Mucosa of rectum (tissue), 2 donors: ENCODE results near the gene TMEM184B.
A peak's percentile ranks its signal among the peaks of the same experiment; 100 is the strongest.

Experiments used
- H3K27ac ChIP-seq, 2 donors: one replicate each; pipeline ENCODE4 v1.7.0; 2013; ENCODE audit warnings: inconsistent platforms in 2 of 2, low read depth in 2 of 2, low read length in 2 of 2
- H3K27me3 ChIP-seq, 2 donors: one replicate each; pipeline ENCODE4 v1.7.0; 2013; ENCODE audit warnings: low read length in 2 of 2; ENCODE audit not compliant: control insufficient read depth in 2 of 2, insufficient read depth in 2 of 2
- H3K36me3 ChIP-seq, 2 donors: one replicate each; pipeline ENCODE4 v1.7.0; 2013; ENCODE audit warnings: low read length in 2 of 2; ENCODE audit not compliant: control insufficient read depth in 2 of 2, insufficient read depth in 2 of 2
- H3K4me1 ChIP-seq, 2 donors: one replicate each; pipeline ENCODE4 v1.7.0; 2013; ENCODE audit warnings: low read length in 2 of 2, mild to moderate bottlenecking in 1 of 2; ENCODE audit not compliant: control insufficient read depth in 2 of 2, insufficient read depth in 2 of 2
- H3K4me3 ChIP-seq, 2 donors: one replicate each; pipeline ENCODE4 v1.7.0; 2013; ENCODE audit warnings: low read length in 2 of 2
- H3K9ac ChIP-seq, 2 donors: one replicate each; pipeline ENCODE4 v1.7.0; 2013; ENCODE audit warnings: low read length in 2 of 2, low read depth in 1 of 2, mild to moderate bottlenecking in 1 of 2
- H3K9me3 ChIP-seq, 2 donors: one replicate each; pipeline ENCODE4 v1.7.0; 2013; ENCODE audit warnings: low read length in 2 of 2; ENCODE audit not compliant: control insufficient read depth in 2 of 2
- donor health status: healthy.
- donor health status: Normal muscosa, but diverticular disease.

The TMEM184B gene

GRCh38 chr22:38249803-38250642 is 22.8 kb downstream of the TMEM184B start:
- peak overlapping the region in 1 of 2 donors; percentile 61 for H3K27ac ChIP-seq

GRCh38 chr22:38249301-38249700 is 23.5 kb downstream of the TMEM184B start:
- Histone ChIP-seq H3K4me3 (no peak overlapping the region), H3K27me3 (no peaks in the 10 kb centered on the region), H3K36me3 (peaks cover 16 to 19% of the 10 kb centered on the region in 2 donors), H3K4me1 (peaks cover 15% of the 10 kb centered on the region in 2 donors), H3K9ac (no peak overlapping the region), H3K27ac (no peak overlapping the region), H3K9me3 (no peaks in the 10 kb centered on the region)

More at GRCh38 chr22:38249803-38250642, 22.8 kb downstream of the TMEM184B start:
- H3K4me1 ChIP-seq = peaks cover 15% of the 10 kb centered on the region in 2 donors
- H3K9me3 ChIP-seq = no peaks in the 10 kb centered on the region
- H3K27me3 ChIP-seq = no peaks in the 10 kb centered on the region
- peaks cover 11 to 16% of the 10 kb centered on the region in 2 donors for H3K36me3 ChIP-seq
- H3K9ac ChIP-seq = no peak overlapping the region
- H3K4me3 ChIP-seq = no peak overlapping the region

GRCh38 chr22:38248280-38248679 is 24.5 kb downstream of the TMEM184B start:
- Histone ChIP-seq H3K27me3 (no peaks in the 10 kb centered on the region), H3K9me3 (no peaks in the 10 kb centered on the region), H3K4me1 (peaks cover 20 to 22% of the 10 kb centered on the region in 2 donors), H3K27ac (no peak overlapping the region), H3K9ac (no peak overlapping the region), H3K4me3 (no peak overlapping the region), H3K36me3 (peaks cover 21 to 23% of the 10 kb centered on the region in 2 donors)

- Histone ChIP-seq H3K4me1 (peaks cover 26 to 27% of the 10 kb centered on the region in 2 donors), H3K27me3 (no peaks in the 10 kb centered on the region), H3K36me3 (peaks cover 21 to 23% of the 10 kb centered on the region in 2 donors), H3K9ac (no peak overlapping the region), H3K27ac (no peak overlapping the region), H3K9me3 (no peaks in the 10 kb centered on the region), H3K4me3 (no peak overlapping the region)
These were observed 25.1 kb downstream of the TMEM184B start for GRCh38 chr22:38247713-38248112.

- H3K36me3 ChIP-seq = peaks cover 21 to 23% of the 10 kb centered on the region in 2 donors
- peak overlapping the region; percentile 24 to 45 for H3K27ac ChIP-seq
- H3K4me1 ChIP-seq = peaks cover 31% of the 10 kb centered on the region in 2 donors
- no peak overlapping the region for H3K9ac ChIP-seq
- H3K9me3 ChIP-seq = no peaks in the 10 kb centered on the region
- no peaks in the 10 kb centered on the region for H3K27me3 ChIP-seq
- no peak overlapping the region for H3K4me3 ChIP-seq
These were observed 26.1 kb downstream of the TMEM184B start for GRCh38 chr22:38246692-38247091.

GRCh38 chr22:38246046-38246658 is 26.7 kb downstream of the TMEM184B start:
- peak overlapping the region; percentile 24 to 45 for H3K27ac ChIP-seq

GRCh38 chr22:38244106-38244505 is 28.7 kb downstream of the TMEM184B start:
- no peak overlapping the region for H3K9ac ChIP-seq
- H3K4me1 ChIP-seq = peaks cover 34 to 38% of the 10 kb centered on the region in 2 donors
- peaks cover 21 to 23% of the 10 kb centered on the region in 2 donors for H3K36me3 ChIP-seq
- H3K27ac ChIP-seq = peak overlapping the region in 1 of 2 donors; percentile 74
- no peaks in the 10 kb centered on the region for H3K27me3 ChIP-seq
- no peaks in the 10 kb centered on the region for H3K9me3 ChIP-seq
- no peak overlapping the region for H3K4me3 ChIP-seq

More at GRCh38 chr22:38246046-38246658, 26.7 kb downstream of the TMEM184B start:
- no peaks in the 10 kb centered on the region for H3K27me3 ChIP-seq
- peaks cover 26 to 31% of the 10 kb centered on the region in 2 donors for H3K4me1 ChIP-seq
- peaks cover 21 to 23% of the 10 kb centered on the region in 2 donors for H3K36me3 ChIP-seq
- H3K9me3 ChIP-seq = no peaks in the 10 kb centered on the region
- H3K9ac ChIP-seq = no peak overlapping the region
- H3K4me3 ChIP-seq = no peak overlapping the region

GRCh38 chr22:38243007-38243765 is 29.6 kb downstream of the TMEM184B start:
- Histone ChIP-seq H3K9ac (peak overlapping the region; percentile 40 to 52), H3K27me3 (no peaks in the 10 kb centered on the region), H3K4me1 (peaks cover 40 to 47% of the 10 kb centered on the region in 2 donors), H3K4me3 (peak overlapping the region in 1 of 2 donors; percentile 6), H3K27ac (peak overlapping the region; percentile 74 to 76), H3K36me3 (peaks cover 21 to 23% of the 10 kb centered on the region in 2 donors), H3K9me3 (no peaks in the 10 kb centered on the region)

- H3K27ac ChIP-seq = peak overlapping the region in 1 of 2 donors; percentile 14
- H3K9ac ChIP-seq = peak overlapping the region in 1 of 2 donors; percentile 6
- H3K4me1 ChIP-seq = peaks cover 30 to 41% of the 10 kb centered on the region in 2 donors
- H3K4me3 ChIP-seq = no peak overlapping the region
- H3K36me3 ChIP-seq = peaks cover 13% of the 10 kb centered on the region in 2 donors
- H3K9me3 ChIP-seq = no peaks in the 10 kb centered on the region
- H3K27me3 ChIP-seq = no peaks in the 10 kb centered on the region
These were observed 32.0 kb downstream of the TMEM184B start for GRCh38 chr22:38240734-38241252.
